Measurements from ENCODE around the gene FGF10. TPM values are rescaled to one million over a fixed set of nuclear protein-coding genes. Genes with fewer than 3 reads are reported as not detected.

The FGF10 gene
- polyA plus RNA-seq, 3 donors from 2014 or later: not detected

DNA sequence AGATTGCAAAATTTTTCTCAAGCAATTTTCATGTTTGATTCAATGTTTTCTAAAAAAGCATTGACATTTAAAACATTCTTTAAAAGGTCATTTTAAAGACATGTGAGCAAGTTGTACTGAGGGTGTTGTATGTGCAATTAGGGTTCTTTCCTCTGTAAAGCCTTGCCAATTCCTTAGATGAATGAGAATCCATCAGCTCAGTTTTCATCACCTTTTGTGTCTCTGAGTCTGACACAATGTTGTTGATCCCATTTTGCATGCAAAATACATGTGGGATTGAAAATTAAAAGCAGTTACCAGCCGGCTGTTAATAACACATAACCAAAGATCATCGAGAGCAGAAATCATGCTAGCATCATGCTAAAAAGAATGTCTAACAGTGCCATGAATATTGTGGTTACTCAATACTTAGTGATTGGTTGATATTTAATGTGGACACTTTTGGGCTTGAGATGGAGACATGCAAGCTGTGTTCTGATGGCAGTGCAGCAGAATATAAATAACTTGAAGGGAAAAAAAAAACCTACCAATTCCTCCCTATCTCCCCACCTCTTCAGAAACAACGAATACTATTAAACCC is 57.7 kb downstream of the FGF10 start:
- peaks cover 0 to 17% (median 3%) of the 10 kb centered on the region in 6 donors for H3K9me3 Mint-ChIP-seq
- no peaks in the 10 kb centered on the region for H3K36me3 Mint-ChIP-seq
- no peak for DNase-seq
- H3K4me1 Mint-ChIP-seq: no peaks in the 10 kb centered on the region
- H3K27me3 Mint-ChIP-seq (ENCODE audit: low read depth in 3 of 3): no peaks in the 10 kb centered on the region
- no peak overlapping the region for H3K27ac Mint-ChIP-seq
- H3K4me3 Mint-ChIP-seq: no peak overlapping the region

GRCh38 chr5:44329716-44330115 is 59.5 kb downstream of the FGF10 start:
- Mint-ChIP-seq H3K27me3 (ENCODE audit: low read depth in 3 of 3) (no peaks in the 10 kb centered on the region), H3K36me3 (no peaks in the 10 kb centered on the region), H3K4me1 (no peaks in the 10 kb centered on the region), H3K4me3 (no peak overlapping the region), H3K27ac (no peak overlapping the region), H3K9me3 (peaks cover 0 to 17% (median 3%) of the 10 kb centered on the region in 6 donors)
- DNase-seq: no peak

DNA sequence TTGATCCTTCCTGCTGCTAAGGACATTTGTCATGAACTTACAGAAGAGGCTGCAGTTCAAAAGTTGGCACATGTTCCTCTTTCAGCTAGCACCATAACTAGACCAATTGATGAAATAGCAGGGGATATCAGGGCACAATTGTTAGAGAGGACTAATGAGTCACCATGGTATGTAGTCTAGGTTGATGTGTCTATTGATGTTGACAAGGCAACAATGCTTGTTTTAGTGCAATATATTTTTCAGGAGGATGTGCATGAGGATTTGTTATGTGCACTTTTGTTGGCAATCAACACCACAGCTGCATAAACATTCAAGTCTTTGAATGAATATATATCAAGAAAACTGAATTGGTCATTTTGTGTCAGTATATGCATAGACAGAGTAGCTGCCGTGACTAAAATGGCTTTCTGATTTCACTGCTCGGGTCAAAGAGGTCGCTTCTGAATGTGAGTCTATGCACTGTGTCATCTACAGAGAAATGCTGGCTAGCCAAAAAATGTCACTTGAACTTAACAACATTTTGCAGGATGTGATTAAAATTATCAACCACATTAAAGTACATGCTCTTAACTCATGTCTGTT is 68.0 kb downstream of the FGF10 start:
- Mint-ChIP-seq H3K36me3 (no peaks in the 10 kb centered on the region), H3K27me3 (ENCODE audit: low read depth in 3 of 3) (no peaks in the 10 kb centered on the region), H3K4me3 (no peak overlapping the region), H3K4me1 (no peaks in the 10 kb centered on the region), H3K9me3 (peaks cover 0 to 29% (median 12%) of the 10 kb centered on the region in 6 donors), H3K27ac (no peak overlapping the region)
- no peak for DNase-seq

- Mint-ChIP-seq H3K9me3 (peaks cover 0 to 29% (median 14%) of the 10 kb centered on the region in 6 donors), H3K4me3 (no peak overlapping the region), H3K36me3 (no peaks in the 10 kb centered on the region), H3K27ac (no peak overlapping the region), H3K27me3 (ENCODE audit: low read depth in 3 of 3) (no peaks in the 10 kb centered on the region), H3K4me1 (no peaks in the 10 kb centered on the region)
- no peak for DNase-seq
Observed at GRCh38 chr5:44320188-44320587, 69.0 kb downstream of the FGF10 start.

GRCh38 chr5:44318883-44319282 is 70.3 kb downstream of the FGF10 start:
- no peak for DNase-seq
- Mint-ChIP-seq H3K4me3 (no peak overlapping the region), H3K27ac (no peak overlapping the region), H3K4me1 (no peaks in the 10 kb centered on the region), H3K9me3 (peaks cover 0 to 31% (median 18%) of the 10 kb centered on the region in 6 donors), H3K27me3 (ENCODE audit: low read depth in 3 of 3) (no peaks in the 10 kb centered on the region), H3K36me3 (no peaks in the 10 kb centered on the region)

DNA sequence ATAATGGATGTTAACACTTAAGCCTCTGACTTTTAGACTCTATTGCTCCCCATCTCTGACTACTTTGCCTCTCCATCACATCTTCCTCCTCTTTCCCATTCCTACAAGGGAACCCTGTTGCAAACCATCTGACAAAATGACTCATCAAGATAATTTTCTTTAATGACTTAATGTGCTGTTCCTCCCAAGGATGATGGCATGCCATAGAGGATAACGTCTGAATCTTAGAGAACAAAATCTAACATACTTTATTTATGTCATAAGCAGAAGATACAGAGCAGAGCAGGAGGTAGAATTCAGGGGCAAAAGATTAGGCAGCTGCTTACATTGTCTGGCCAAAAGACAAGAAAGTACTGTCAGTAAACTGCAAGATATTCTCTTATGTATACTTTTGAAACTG is 76.8 kb downstream of the FGF10 start:
- Mint-ChIP-seq H3K4me1 (no peaks in the 10 kb centered on the region), H3K27me3 (ENCODE audit: low read depth in 3 of 3) (peaks cover 0 to 1% (median 0%) of the 10 kb centered on the region in 3 donors), H3K9me3 (peaks cover 0 to 36% (median 12%) of the 10 kb centered on the region in 6 donors), H3K4me3 (no peak overlapping the region), H3K27ac (no peak overlapping the region), H3K36me3 (no peaks in the 10 kb centered on the region)
- DNase-seq: no peak

DNA sequence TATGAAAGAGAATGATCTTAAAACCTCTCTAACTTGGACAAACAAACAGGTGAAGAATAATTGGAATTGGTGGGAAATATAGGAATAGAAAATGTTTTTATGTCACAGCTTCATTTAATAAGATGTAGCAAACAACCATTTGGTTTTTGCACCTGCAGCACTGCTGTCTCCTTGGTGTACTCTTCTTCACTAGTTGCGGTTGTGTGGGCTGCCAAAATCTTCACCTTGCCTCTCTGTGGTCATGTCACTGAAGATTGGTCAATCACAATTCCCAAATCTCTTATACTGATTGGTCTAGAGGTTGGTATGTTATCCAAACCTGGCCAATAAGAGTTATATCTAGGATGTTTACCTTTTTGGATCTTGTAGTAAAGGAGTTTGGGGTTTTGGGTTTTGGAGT is 88.7 kb downstream of the FGF10 start:
- H3K4me1 Mint-ChIP-seq: no peaks in the 10 kb centered on the region
- peaks cover 5 to 36% (median 16%) of the 10 kb centered on the region in 6 donors for H3K9me3 Mint-ChIP-seq
- no peak overlapping the region for H3K4me3 Mint-ChIP-seq
- no peaks in the 10 kb centered on the region for H3K36me3 Mint-ChIP-seq
- no peak for DNase-seq
- no peaks in the 10 kb centered on the region for H3K27me3 Mint-ChIP-seq (ENCODE audit: low read depth in 3 of 3)
- no peak overlapping the region for H3K27ac Mint-ChIP-seq

GRCh38 chr5:44299394-44299793 is 89.8 kb downstream of the FGF10 start:
- Mint-ChIP-seq H3K27ac (no peak overlapping the region), H3K36me3 (no peaks in the 10 kb centered on the region), H3K9me3 (peaks cover 1 to 32% (median 9%) of the 10 kb centered on the region in 6 donors), H3K4me1 (no peaks in the 10 kb centered on the region), H3K4me3 (no peak overlapping the region), H3K27me3 (ENCODE audit: low read depth in 3 of 3) (no peaks in the 10 kb centered on the region)
- DNase-seq: no peak

- peaks cover 0 to 2% (median 0%) of the 10 kb centered on the region in 3 donors for H3K27me3 Mint-ChIP-seq (ENCODE audit: low read depth in 3 of 3)
- H3K9me3 Mint-ChIP-seq: peaks cover 1 to 37% (median 17%) of the 10 kb centered on the region in 6 donors
- H3K27ac Mint-ChIP-seq: no peak overlapping the region
- H3K36me3 Mint-ChIP-seq: peaks cover 0 to 3% (median 0%) of the 10 kb centered on the region in 3 donors
- no peak overlapping the region for H3K4me3 Mint-ChIP-seq
- no peak for DNase-seq
- H3K4me1 Mint-ChIP-seq: no peaks in the 10 kb centered on the region
Observed at GRCh38 chr5:44294516-44294915, 94.7 kb downstream of the FGF10 start.

- peaks cover 0 to 2% (median 0%) of the 10 kb centered on the region in 3 donors for H3K27me3 Mint-ChIP-seq (ENCODE audit: low read depth in 3 of 3)
Observed at GRCh38 chr5:44292736-44293135, 96.5 kb downstream of the FGF10 start.

GRCh38 chr5:44278469-44278868 is 110.8 kb downstream of the FGF10 start:
- Mint-ChIP-seq H3K36me3 (no peaks in the 10 kb centered on the region), H3K4me3 (no peak overlapping the region), H3K9me3 (peaks cover 6 to 26% (median 14%) of the 10 kb centered on the region in 6 donors), H3K27me3 (ENCODE audit: low read depth in 3 of 3) (no peaks in the 10 kb centered on the region), H3K27ac (no peak overlapping the region), H3K4me1 (no peaks in the 10 kb centered on the region)
- DNase-seq: no peak

More at GRCh38 chr5:44292736-44293135, 96.5 kb downstream of the FGF10 start:
- no peak overlapping the region for H3K4me3 Mint-ChIP-seq
- no peaks in the 10 kb centered on the region for H3K4me1 Mint-ChIP-seq
- H3K36me3 Mint-ChIP-seq: peaks cover 0 to 3% (median 0%) of the 10 kb centered on the region in 3 donors
- H3K27ac Mint-ChIP-seq: no peak overlapping the region
- peaks cover 1 to 38% (median 22%) of the 10 kb centered on the region in 6 donors for H3K9me3 Mint-ChIP-seq
- DNase-seq: no peak

GRCh38 chr5:44275908-44276307 is 113.3 kb downstream of the FGF10 start:
- no peaks in the 10 kb centered on the region for H3K36me3 Mint-ChIP-seq
- no peak overlapping the region for H3K4me3 Mint-ChIP-seq
- no peak for DNase-seq
- H3K27ac Mint-ChIP-seq: no peak overlapping the region
- H3K9me3 Mint-ChIP-seq: peaks cover 3 to 33% (median 12%) of the 10 kb centered on the region in 6 donors
- H3K4me1 Mint-ChIP-seq: no peaks in the 10 kb centered on the region
- H3K27me3 Mint-ChIP-seq (ENCODE audit: low read depth in 3 of 3): no peaks in the 10 kb centered on the region

- H3K27ac Mint-ChIP-seq: no peak overlapping the region
- H3K27me3 Mint-ChIP-seq (ENCODE audit: low read depth in 3 of 3): no peaks in the 10 kb centered on the region
- peaks cover 3 to 28% (median 10%) of the 10 kb centered on the region in 6 donors for H3K9me3 Mint-ChIP-seq
- H3K4me3 Mint-ChIP-seq: no peak overlapping the region
- no peaks in the 10 kb centered on the region for H3K36me3 Mint-ChIP-seq
- H3K4me1 Mint-ChIP-seq: no peaks in the 10 kb centered on the region
- DNase-seq: no peak
Observed at GRCh38 chr5:44275329-44275728, 113.9 kb downstream of the FGF10 start.

- H3K4me1 Mint-ChIP-seq: no peaks in the 10 kb centered on the region
- H3K27ac Mint-ChIP-seq: no peak overlapping the region
- no peaks in the 10 kb centered on the region for H3K36me3 Mint-ChIP-seq
- H3K27me3 Mint-ChIP-seq (ENCODE audit: low read depth in 3 of 3): no peaks in the 10 kb centered on the region
- no peak overlapping the region for H3K4me3 Mint-ChIP-seq
- no peak for DNase-seq
- peaks cover 0 to 43% (median 8%) of the 10 kb centered on the region in 6 donors for H3K9me3 Mint-ChIP-seq
Observed at GRCh38 chr5:44267909-44268308, 121.3 kb downstream of the FGF10 start.
